HG02840 (cell line): ENCODE data around the gene MS4A10.

Source experiments
- ATAC-seq: cut with Tn5 transposase; IDR thresholded peaks from one replicate; pipeline ENCODE4 v1.9.1; 2021; ENCODE audit warnings: mild to moderate bottlenecking, moderate library complexity, moderate number of reproducible peaks; ENCODE audit not compliant: unreplicated experiment, low FRiP score

The MS4A10 gene

GRCh38 chr11:60785806-60786361 is 751 bp downstream of the MS4A10 start:
- no peak for ATAC-seq

DNA sequence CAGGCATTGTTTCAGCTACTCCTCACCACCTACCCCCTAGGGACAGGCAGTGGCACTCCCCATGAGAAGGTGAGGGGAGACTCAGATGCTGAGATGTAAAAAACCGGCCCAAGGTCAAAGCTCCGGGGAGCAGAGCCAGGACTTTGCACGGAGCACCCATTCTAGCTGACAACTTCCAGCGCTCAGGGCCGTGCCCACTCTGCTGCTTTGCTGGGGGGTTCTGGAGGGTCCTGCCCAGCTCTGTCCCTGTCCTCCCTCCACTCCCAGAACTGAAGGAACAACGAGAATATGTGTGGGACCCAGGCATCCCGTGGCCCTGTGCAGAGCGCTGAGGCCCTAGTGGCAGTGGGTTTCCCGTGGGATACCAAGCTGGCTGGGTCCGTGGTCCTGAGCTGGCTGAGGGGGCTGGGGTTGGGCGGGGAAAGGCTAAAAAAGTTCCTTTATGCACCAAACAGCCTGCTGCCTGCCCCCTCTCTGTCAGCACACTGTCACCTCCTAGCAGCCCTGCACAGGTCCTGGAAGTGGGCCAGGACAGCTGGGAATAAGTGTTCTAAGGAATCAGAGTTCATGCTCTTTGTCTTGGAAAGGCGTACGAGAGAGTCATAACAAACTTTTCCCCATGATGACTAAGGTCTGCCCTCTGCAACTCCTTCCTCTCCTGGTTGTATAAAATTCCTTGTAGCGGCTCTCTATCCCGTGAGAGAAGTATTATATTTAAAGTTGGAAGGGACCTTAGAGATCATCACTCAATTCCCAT is 1.9 kb downstream of the MS4A10 start:
- ATAC-seq: no peak

DNA sequence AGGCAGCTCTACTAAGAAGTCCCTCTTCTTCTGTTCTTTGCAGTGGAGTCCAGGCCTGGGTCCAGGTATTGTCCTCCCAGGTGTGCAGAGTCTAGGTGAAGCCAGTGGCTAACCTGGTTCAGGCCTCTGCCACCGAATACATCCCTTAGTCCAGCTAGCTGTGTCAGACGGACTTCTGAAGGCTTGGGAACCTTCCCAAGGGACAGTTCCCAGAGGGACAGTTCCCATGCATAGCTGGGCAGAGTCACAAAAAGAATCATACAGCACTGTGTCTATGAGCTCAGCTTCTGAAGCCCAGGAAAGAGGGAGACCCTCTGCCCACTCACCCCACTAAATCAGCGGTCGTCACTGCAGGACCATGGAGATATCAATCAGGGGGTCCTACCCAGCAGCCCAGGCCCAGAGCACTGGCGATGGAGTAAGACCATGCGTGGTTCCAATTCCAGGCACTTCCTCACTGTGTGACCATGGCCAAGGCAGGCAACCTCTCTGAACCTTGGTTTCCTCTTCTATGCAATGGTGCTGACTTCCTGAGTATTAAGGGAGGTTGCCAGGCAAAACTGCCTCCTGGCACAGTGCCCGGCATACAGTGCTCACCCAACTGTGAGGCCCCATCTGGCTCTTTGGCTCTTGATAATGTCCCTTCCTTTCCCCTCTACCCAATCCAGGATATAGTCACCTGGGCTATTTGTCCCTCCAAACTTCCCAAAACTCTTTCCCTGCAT is 3.4 kb downstream of the MS4A10 start:
- no peak for ATAC-seq

DNA sequence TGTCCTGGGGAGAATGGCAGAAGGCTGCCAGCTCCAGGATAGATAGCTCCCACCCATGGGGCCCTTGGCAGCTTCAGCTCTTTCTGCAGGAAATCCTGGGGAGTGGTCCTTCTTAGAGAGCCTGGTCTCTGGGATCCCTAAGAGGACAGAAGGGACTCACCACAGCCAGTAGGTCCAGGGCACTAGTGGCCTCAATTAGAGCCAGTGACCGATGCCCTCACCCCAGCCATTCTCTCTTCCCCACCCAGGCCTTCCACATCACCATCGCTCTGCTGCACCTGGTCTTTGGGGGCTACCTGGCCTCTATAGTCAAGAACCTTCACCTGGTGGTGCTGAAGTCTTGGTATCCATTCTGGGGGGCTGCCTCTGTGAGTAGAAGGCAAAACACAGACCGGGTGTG is 5.6 kb downstream of the MS4A10 start:
- no peak for ATAC-seq

DNA sequence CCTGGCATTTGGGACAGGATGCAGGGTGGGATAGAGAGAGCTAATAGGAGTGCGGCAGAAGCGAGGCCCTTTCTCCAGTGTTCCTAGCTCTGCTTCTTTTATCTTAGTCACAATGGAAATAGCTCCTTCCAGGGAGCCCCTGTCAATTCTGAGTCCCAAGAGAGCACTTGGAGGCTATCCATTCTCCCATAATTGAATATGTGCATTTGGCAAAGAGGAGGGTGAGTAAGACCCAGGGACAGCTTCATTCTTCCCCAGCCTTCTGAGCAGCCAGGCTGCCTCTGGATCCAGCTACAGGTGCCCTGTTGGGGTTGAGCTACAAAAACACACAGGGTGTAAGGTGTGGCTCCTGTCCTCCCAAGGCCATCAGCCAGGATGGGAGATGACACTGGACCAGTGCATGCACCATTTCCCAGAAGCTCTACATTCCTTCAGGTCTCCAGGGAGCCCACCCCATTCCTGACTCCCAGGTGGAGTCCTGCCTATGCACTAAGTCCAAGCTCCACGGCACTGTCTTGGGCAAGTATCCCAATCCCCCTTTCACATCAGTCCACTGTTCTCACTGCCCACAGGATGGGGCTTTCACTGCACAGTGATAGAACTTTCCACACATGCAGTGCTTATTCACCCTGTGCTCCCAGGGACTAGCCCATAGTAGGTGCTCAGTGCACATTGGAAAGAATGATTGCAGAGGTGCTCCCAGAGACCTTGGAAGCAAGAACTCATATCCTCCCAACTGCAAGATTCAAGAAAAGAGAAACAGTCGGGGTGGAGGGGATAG is 6.2 kb downstream of the MS4A10 start:
- ATAC-seq: no peak

GRCh38 chr11:60792521-60792920 is 7.4 kb downstream of the MS4A10 start:
- ATAC-seq: no peak

GRCh38 chr11:60795291-60795690 is 10.2 kb downstream of the MS4A10 start:
- no peak for ATAC-seq

DNA sequence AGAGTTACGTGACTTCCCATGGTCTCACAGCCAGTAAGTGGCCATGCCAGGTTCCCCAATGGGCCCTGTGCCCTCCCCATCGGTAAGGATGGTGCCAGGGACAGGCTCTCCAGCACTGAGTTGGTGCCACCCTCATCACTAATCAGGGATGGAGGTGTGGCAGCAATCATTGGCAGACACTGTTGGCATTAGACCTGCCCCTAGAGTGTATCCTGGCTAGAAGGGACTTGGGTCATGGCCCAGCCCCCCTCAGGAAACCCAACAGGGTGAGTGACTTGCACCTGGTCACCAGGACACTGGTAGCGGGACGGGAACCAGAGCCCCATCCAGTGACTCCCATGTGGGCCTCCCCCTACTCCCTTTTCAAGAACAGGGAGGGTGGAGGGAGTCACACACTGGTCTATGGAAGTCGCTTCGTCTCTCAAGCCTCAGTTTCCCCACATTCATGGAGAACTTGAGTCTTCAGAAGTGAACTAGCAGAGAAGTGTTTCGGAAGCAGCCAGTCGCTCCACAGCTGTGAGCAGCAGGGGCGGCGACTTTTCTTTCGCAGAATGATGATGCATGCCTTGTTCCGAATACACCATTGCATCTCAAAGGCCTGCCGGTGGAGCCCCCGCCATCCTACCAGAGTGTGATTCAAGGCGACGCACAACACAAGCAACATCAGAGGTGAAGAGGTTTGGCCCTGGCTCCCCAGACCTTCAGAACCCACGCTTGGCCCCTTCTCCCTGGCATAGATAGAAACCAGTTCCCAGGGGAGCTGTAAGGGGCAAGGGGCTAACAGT is 12.9 kb downstream of the MS4A10 start:
- no peak for ATAC-seq

DNA sequence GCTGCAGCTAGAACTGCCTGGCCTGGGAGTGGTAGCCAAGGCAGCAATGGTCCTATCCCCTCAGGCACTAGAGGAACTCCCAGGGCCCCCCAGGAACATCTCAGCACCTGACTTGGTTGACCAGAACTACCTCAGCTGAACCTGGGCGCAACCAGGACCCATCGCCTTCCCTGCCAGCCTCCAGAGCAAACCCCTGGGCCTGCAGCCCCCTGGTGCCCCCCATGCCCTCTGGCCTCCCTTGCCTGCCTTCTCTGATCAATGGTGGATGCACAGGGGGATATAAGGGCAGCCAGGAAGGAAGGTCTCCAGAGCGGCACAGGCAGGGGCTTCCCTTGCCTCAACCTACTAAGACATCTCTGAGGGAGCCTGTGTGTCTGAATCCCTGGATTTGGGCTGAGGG is 13.5 kb downstream of the MS4A10 start:
- no peak for ATAC-seq

DNA sequence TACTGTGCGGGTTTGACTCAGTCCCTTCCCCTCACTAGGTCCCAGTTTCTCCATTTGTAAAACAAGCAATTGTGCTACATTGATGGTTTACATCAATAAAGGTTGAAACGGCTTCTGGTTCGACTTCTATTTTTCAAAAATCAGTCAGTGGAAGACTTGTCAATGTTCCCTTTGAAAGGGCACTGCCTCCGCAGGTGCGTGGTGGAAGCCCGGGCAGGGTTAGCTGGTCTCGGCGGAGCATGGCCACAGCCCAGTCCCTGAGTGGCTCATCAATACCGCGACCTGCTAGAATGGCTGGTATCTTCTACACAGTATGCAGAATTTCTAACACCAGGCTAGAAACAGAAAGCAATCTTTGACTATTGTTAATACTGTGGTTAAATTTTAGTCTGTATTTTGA is 16.1 kb downstream of the MS4A10 start:
- no peak for ATAC-seq

GRCh38 chr11:60803273-60803936 is 18.3 kb downstream of the MS4A10 start:
- no peak for ATAC-seq

DNA sequence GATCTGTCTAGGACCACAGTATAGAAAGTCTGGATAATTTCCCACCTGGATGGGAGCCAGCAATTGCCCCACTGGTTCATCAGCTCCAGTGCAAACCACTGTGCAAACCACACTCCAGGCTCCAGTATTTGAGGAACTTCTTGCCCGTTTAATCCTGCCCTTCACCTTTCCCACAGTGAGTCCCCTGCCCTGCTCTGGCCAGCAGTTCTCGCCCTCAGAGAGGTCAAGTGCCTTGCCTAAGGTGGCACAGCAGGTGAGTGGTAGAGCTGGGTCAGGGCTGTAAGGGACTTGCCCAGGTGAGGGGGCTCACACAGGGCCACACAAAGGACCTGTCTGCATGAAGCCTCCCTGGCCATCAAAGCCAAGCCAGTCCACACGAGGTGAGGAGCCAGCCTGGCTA is 24.1 kb downstream of the MS4A10 start:
- ATAC-seq: no peak

DNA sequence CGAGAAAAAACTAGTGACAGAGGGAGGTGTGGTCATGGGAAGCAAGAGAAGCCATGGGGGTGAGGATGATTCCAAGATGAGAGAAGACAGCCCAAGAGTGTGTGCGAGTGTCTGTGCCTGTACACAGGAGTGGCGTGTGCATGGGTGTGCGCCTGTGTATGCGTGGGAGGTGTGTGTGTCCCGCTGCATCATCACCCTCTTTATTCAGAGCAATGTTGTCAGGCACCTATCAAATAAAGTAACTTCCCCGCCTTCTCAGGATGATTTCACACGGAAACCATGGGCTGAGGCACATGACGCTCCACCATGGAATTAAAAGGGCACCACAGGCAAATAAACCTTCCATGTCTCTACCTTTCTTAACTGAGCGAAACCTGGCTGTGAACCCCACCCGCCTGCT is 24.6 kb downstream of the MS4A10 start:
- no peak for ATAC-seq

- ATAC-seq: no peak
Measured at GRCh38 chr11:60810151-60810550, 25.0 kb downstream of the MS4A10 start.

DNA sequence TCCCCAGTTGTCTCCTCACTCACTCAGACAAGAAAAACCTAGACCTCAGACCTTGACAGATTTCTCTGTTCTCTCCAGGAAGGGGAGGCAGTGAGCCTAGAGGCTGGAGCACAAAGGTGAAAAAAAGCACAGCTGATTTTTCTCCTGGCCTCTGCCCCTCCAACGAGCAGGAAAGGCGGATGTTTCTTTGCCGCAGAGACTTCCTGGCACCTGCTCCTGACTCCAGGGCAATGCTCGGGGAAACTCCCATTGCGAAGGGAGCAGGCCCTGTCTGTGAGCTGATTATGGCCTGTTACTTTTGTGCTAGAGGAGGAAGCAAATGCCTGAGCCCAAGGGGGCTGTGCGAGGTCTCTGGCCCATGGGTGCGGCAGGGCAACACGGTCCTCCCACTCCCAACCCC is 25.4 kb downstream of the MS4A10 start:
- ATAC-seq: no peak

DNA sequence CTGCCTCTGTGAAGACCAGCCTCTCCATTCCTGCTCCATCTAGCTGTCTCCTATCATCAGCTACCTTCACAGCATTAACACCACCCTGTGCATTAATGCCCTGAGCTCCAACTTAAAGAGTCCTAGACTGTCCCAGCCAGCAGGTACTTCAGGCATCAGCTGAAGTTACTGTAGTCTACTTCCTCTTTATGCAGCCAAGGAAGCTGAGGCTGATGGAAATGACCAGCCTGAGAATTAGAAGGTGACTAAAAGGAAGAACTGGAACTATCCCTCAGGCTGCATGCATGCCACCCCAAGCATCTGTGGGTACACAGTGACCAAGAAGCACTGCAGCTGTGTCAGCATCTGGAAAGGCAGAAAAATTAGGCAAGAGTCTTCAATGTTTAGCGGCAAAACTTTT is 28.2 kb downstream of the MS4A10 start:
- ATAC-seq: no peak

- no peak for ATAC-seq
Measured at GRCh38 chr11:60814112-60814511, 29.0 kb downstream of the MS4A10 start.

GRCh38 chr11:60816590-60817157 is 31.5 kb downstream of the MS4A10 start:
- no peak for ATAC-seq

DNA sequence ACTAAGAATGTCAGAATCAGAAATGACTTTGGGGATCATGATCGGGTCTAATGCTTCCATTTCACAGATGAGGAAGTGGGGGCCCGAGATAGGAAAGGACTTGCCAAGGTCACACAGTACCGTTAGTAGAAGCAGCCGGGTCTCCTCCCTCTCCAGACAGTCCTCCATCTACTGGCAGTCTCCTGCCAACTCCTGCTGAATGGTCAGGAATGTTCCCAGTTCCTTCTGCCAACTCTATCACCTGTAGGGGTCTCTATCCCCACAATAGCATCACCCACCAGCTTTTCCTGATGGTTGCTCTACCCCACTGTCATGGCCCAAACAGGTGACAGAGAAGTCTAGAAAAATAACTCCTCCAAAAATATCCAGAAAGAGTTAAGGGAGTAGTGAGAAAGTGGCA is 32.9 kb downstream of the MS4A10 start:
- ATAC-seq: no peak
